AG04449 (cell line): ENCODE data around the gene PGBD1.
"Not testable (repeated sequence)": the region's sequence is repeated elsewhere in the genome, so short reads cannot be mapped to it uniquely, and the experiment has no call there.

ENCODE experiments used
- CTCF ChIA-PET: fragments of 350-600 bp; formaldehyde crosslinking; extraction: SDS; loops from one replicate; lab custom pipeline; 2021; ENCODE audit warnings: antibody characterized with exemption; lab: Yijun Ruan, JAX
- POLR2A ChIA-PET: fragments of 400-600, 350-600 bp; formaldehyde crosslinking; extraction: SDS; loops from one replicate; lab custom pipeline; 2020; ENCODE audit warnings: antibody characterized with exemption, inconsistent platforms; lab: Yijun Ruan, JAX
- DNase-seq: peaks from one replicate; pipeline ENCODE4 v3.0.0-alpha.2; 2010; ENCODE audit warnings: low read depth, low spot score
- H3K4me3 ChIP-seq: 2 replicates; pipeline ENCODE4 v1.5.1; 2011; ENCODE audit warnings: low read depth, mild to moderate bottlenecking, control low read depth, low read length
- CTCF ChIP-seq: IDR thresholded peaks from one replicate; pipeline ENCODE4 v1.5.1; 2011; ENCODE audit warnings: mild to moderate bottlenecking, moderate library complexity, low read length, control low read depth, inconsistent platforms; ENCODE audit not compliant: insufficient read depth; ENCODE audit errors: missing control alignments

Gene PGBD1

GRCh38 chr6:28311139-28311823 lies 29.9 kb downstream of the PGBD1 start:
- ChIA-PET CTCF (no interaction called here), POLR2A (no interaction called here)
- TF ChIP-seq CTCF, result no peak
- DNase-seq, result no peak
- no peak overlapping the region for H3K4me3 ChIP-seq

- H3K4me3 ChIP-seq, result no peak overlapping the region
- TF ChIP-seq CTCF, result no peak
- no peak for DNase-seq
- ChIA-PET POLR2A (interaction anchor here (0.6 kb wide), 1 partner anchor 40 kb away, joined by 3 read pairs; no protein-coding TSS in a partner anchor), CTCF (no interaction called here)
Observed at GRCh38 chr6:28312939-28313338, 31.6 kb downstream of the PGBD1 start.

- TF ChIP-seq CTCF, result no peak
- no peak overlapping the region for H3K4me3 ChIP-seq
- no peak for DNase-seq
- ChIA-PET CTCF (interaction anchor here (1.0 kb wide), 1 partner anchor 18 kb away, joined by 3 read pairs; no protein-coding TSS in a partner anchor), POLR2A (no interaction called here)
Observed at GRCh38 chr6:28315628-28316027, 34.3 kb downstream of the PGBD1 start.

- CTCF ChIA-PET, DNase-seq, POLR2A ChIA-PET, H3K4me3 ChIP-seq: not testable (repeated sequence)
Observed at GRCh38 chr6:28317866-28318265, 36.5 kb downstream of the PGBD1 start.

- ChIA-PET CTCF (no interaction called here), POLR2A (no interaction called here)
- no peak overlapping the region for H3K4me3 ChIP-seq
- no peak for DNase-seq
- TF ChIP-seq CTCF, result no peak
Observed at GRCh38 chr6:28322661-28323060, 41.3 kb downstream of the PGBD1 start.

GRCh38 chr6:28323813-28324424 lies 42.5 kb downstream of the PGBD1 start:
- POLR2A ChIA-PET, result no interaction called here
- no peak for DNase-seq
- CTCF ChIA-PET, result no interaction called here
- H3K4me3 ChIP-seq, result no peak overlapping the region
- no peak for TF ChIP-seq CTCF
